Activated effector memory CD4-positive, alpha-beta T cell treated with anti-CD3 and anti-CD28 coated beads, Interleukin-2, amount 50 U/mL, for 16 hours (primary cell): ENCODE data around the gene PPEF1.

Experiments used
- DNase-seq: peaks from one replicate; pipeline ENCODE4 v3.0.0-alpha.2; 2020

PPEF1 gene, protein sequence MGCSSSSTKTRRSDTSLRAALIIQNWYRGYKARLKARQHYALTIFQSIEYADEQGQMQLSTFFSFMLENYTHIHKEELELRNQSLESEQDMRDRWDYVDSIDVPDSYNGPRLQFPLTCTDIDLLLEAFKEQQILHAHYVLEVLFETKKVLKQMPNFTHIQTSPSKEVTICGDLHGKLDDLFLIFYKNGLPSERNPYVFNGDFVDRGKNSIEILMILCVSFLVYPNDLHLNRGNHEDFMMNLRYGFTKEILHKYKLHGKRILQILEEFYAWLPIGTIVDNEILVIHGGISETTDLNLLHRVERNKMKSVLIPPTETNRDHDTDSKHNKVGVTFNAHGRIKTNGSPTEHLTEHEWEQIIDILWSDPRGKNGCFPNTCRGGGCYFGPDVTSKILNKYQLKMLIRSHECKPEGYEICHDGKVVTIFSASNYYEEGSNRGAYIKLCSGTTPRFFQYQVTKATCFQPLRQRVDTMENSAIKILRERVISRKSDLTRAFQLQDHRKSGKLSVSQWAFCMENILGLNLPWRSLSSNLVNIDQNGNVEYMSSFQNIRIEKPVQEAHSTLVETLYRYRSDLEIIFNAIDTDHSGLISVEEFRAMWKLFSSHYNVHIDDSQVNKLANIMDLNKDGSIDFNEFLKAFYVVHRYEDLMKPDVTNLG

DNA sequence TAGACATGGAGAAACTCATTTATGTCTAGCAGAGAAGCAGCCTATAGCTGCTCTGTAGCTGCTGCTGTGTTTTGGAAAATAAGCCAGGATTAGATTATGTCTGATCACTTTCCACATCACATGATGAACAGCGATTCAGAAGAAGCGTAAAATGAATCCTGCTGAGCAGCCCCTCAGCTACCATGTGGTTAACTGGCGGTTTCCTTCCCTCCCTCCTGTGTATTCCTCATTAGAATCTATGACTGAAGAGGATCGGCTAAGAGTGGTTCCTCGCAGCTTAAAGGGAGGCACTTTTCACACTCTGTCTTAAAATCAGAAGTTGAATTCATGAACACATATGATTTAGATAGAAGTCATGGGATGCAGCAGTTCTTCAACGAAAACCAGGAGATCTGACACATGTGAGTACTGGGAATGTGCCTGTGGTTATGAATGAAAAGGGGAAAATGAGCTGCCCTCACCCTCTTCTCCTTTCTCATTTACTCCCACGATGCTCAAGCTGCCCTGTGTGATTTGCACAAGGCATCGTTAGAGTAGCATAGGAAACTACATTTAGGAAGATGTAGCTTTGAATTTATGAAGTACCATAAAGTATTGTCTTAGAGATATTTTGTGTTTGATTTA lies at the start of gene PPEF1:
Gene PPEF1 (plus strand): TSS at position 220 of the 624 bp plus-strand sequence. CDS start 136 bp downstream, at position 356.
- no peak for DNase-seq

DNA sequence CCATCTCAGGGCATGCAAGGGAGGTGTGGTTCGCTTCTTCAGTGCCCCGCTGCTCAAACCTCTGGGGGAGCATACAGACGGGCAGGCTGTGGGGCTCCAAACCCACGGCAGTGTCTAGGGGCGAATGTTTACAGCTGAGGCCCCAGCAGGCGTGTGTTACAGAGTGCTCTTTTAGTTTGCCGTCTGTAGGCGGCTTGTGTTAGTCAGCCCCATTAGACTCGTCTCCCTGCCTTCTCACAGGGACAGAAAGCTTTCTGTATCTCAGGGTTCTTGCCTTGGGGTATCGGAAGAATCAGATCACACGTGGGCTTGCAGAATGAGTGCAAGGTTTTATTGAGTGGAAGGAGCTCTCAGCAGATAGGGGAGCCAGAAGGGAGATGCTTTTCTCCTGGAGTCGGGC lies 46.2 kb upstream of the PPEF1 start:
- no peak for DNase-seq

DNA sequence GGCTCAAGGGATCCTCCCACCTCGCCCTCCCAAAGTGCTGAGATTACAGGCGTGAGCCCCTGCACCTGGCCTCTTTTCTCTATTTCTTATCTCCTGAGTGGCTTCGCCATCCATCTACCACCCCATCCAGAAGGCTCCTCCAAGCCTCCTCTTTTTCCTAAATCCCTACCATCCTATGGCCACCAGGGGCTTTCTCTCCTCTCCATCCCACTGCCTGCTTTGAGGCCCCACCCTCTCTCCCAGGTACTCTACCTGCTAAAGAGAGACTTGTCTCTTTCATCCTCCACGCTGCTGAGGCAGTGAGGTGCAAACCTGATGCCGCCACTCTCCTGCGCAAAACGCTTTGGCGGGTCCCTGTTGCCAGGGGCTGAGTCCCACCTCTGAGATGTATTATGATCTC lies 42.5 kb upstream of the PPEF1 start:
- DNase-seq: no peak

DNA sequence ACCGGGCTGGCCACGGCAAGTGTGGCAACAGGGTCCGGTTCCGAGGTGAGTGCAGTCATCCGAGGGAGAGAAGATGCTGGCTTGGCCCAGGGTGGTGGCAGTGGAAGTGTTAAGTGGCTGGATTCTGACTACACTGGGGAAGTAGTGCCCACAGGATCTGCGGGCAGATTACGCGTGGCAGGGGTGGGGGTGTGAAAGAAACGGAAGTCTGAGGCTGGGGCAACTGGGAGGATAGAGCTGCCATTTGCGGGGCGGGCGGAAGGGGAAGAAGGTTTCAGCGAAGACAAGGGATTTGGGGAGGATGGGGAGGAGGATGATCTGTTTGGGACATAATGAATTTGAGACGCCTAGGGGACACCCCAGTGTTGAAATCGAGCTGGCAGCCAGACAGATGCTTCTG lies 40.8 kb upstream of the PPEF1 start:
- no peak for DNase-seq

DNA sequence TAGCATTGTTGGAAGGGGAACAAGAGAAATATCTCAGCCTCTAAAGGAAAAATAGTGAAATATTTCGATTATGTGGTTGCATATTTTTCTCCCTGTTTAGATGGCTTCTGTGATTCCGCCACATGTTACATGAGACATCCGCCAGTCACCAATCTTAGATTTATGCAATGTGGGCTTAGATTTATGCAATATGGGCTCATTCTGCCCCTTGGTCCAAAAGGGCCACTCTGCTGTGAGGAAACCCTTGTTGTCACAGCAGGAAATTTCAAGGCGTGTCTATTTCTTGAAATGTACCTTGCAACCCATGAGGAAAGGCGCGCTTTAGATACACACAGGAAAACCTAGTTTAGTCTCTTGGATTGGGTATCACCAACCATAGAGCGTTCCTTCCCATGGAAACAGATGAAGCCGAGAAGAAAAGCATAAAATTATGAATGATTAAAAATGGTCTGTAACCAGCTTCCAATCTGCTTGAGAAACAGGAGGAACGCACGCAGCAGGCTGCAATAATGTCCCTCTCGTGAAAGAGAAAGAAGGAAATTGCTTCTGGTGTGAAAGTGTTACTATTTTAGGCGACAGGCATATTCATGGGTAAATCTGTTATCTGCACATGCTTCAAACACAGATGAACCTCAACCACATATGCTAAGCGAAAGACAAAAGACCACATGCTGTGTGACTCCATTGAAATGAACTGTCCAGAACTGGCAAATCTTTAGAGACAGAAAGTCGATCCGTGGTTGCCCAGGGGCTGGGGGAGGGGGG lies 39.2 kb upstream of the PPEF1 start:
- no peak for DNase-seq

DNA sequence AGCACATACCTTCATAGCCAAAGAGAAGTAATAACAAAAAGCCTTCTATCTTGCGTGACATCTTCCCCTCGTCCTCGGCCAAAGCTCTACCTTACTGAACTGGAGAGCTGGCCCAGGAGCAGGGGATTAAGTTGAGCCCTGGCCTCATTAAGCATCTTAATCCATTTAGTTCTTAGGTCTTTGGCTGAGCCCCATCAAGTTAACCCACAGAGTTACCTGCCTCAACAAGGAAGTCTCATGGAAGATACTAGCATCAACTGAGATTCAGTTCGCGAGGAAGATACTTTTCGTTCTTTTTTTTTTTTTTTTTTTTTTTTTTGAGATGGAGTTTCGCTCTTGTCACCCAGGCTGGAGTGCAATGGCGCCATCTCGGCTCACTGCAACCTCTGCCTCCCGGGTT lies 35.4 kb upstream of the PPEF1 start, which contains the start of gene RS1:
Gene RS1 (minus strand): TSS at position 101 of the 400 bp plus-strand sequence. CDS start 40 bp downstream, at position 61.
- no peak for DNase-seq

DNA sequence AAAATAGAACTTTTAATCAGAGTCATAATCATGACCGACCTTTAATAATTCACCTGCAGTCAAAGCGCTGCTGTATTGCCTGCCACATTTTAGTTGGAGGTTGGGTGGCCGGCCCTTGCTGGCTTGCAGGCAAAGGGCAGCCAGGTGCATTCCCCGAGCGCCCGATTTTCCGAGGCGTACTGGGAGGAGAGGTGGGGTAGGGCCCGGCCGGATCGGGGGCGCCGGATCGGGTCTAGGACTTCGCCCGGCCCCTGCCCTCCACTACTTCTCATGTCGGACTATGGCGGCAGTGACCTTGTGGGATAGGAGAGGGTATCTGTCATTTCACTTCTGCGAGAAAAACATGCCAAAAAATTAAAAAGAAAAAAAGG lies 33.0 kb upstream of the PPEF1 start:
- peak; percentile 71 for DNase-seq

DNA sequence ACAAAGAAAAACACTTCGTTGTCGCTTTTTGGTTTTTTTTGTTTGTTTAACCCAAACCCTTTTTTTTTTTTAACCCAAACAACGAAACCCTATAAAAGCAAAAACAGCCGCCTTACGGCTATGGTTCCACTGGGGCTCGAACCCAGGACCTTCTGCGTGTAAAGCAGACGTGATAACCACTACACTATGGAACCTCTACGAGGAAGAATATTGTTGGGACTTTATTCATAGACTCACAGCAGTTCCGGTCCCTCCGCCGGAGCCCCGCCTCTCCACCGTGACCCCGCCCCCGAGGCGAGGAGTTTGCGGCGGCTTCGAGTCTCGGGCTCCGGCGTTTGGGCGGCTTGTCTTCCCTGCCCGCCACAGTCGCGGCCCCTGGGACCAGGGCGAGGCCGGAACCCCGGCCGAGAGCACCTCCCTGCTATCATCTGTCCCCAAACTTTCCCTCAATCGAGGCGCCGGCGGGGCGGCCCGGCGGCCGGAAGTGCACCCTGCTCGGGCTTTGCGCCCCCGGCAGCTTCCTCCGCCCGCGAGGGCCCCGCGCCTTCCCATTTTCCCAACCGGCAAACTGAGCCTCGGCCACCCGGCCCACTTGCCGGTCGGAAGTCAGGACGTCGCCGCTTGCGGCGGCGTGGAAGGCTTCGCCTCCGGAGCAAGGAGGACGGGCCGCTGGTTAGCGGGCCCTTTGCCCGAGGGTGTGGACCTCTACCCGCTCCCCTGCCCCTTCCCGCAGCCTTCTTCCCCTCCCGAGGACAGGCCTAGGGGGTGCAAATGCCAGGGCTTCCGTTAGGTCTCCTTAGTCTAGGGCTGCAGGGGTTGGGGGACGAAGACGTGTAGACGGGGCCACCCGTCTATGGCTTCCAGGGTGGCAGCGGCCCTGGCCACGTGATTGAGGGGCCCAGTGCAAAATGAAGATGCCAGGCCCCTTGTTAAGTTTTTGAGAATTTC lies 32.4 kb upstream of the PPEF1 start:
- peak; percentile 91 for DNase-seq

DNA sequence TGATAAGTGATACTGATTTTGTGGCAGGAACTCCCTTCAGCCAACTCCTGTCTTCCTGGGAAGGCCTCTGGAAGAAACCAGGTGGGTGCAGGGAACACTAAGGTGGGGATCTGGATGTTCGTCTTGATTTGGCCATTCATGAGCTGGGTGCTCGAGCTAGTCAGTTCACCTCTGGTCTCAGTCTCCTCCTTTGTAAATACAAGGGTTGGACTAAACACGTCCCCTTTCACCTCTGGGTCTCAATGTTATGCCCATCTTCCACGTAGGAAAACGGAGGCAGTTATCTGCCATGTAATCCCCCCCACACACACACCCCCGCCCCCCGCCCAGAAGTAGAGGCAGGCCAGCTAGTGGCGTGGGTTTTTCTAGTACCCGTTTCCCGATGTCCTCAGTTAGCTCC lies 31.4 kb upstream of the PPEF1 start:
- no peak for DNase-seq

DNA sequence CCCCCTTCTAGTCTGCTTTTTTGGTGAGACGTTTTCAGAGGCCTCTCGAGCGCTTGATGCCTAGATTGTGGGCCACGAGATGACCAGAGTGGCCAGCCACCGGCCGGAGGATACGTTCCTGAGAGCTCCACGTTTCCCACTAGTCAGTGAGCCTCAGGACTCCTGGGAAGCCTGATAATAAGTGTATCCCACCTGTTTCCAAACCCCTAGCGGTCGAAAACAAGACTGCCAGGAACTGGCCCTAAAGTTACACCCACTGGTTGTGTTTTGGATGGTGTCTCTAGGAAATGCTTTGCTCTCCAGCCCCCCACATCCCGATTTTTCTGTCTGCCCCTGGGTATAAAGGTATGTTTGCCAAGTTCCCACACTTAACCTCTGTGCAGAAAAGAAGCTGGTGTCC lies 31.0 kb upstream of the PPEF1 start:
- DNase-seq: no peak

DNA sequence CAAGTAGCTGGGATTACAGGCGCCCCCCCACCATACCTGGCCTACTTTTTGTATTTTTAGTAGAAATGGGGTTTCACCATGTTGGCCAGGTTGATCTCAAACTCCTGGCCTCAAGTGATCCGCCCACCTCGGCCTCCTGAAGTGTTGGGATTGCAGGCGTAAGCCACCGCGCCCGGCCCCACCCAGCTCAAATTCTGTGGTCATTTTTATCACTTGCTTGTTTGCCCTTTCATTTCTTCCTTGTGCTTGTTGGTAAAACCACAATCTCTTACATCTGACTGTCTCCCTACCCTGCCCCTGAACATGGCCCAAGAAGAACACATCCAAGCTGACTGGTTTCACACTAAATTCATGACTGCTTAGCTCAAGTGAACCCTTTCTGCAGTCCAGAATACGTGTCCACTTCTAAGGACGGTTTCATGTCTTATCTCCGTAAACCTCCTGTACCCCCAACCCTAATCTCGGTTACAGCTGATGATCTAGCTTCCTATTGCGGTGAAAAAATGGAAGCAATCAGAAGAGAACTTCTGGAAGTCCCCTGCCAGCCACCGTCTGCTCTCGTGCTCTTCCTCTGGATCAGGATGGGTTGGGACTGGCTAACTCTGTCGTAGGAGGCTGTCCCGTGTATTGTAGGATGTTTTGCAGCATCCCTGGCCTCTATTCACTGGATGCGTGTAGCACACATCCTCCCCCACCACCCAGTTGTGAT lies 30.1 kb upstream of the PPEF1 start:
- no peak for DNase-seq

DNA sequence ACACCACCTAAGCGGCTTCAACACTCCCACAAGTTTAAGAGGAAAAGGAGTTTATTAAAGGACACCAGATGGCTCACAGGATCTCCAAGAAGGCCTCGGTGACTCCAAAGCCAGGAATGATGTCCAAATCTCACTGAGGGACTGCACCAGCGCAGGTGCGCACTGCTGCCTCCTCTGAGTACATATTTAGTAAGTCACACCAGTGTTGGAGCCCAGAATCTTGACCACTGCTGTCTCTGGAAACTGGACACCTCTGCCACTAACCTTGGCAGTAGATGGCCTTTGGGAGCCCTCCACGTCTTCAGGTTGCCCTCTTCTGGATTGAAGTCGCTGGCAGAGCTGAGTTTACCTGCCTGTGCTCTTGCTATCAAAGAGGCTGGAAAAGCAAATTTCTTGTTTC lies 25.4 kb upstream of the PPEF1 start:
- DNase-seq: no peak

DNA sequence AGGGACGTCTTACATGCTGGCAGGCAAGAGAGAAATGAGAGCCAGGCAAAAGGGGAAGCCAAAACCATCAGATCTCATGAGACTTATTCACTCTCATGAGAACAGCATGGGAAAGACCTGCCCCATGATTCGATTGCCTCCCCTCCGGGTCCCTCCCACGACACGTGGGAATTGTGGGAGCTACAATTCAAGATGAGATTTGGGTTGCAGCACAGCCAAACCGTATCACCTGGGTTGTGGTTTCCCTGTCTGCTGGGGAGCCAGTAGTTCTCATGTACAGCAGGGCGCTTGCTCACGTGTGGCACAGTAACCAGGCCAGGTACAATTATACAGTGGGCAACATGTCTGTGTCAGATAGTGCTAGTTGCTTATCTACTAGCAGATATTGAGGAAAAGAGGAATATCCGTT lies 24.5 kb upstream of the PPEF1 start:
- no peak for DNase-seq

DNA sequence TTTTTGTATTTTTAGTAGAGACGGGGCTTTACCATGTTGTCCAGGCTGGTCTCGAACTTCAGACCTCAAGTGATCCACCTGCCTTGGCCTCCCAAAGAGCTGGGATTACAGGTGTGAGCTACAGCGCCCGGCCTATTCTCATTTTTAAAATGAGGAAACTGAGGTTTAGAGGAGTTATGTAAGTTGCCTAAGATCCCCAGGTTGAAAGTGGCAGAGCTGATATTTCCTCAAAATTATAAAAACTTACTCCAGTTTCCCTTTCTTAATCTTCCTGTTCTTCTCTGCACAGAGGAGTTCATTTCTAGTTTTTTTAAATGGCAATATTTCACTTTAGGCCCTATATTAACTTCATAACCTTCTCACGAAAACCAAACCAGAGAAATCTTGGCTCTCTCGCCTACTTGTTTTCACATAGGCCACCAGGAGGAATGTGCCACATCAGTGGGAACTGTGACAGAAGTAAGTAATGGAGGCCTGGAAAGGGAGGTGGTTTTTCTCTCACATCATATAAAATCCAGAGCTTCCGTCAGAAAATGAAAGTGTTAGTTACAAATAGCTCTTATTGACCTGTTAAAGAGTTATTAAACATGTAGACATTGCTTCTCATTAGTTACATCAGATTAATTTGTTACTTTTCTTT lies 19.5 kb upstream of the PPEF1 start:
- no peak for DNase-seq

DNA sequence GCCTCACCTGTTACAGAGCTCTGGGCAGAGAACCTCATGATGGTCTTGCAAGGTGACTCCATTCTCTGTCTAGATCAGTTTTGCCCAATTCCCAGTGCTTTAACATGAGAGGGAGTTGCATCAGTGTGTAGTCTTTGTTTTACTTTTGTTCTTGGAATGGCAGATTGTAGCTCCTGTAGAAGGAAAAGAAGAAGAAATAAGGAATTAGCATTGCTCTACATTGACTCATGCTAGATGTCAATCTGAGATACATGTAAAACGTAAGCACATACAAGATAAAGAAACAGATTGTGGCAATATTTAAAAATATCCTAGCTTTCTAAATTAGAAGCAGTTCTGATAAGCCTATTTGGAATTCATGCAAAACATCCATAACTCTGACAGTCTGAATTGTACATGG lies 16.0 kb upstream of the PPEF1 start:
- DNase-seq: no peak

DNA sequence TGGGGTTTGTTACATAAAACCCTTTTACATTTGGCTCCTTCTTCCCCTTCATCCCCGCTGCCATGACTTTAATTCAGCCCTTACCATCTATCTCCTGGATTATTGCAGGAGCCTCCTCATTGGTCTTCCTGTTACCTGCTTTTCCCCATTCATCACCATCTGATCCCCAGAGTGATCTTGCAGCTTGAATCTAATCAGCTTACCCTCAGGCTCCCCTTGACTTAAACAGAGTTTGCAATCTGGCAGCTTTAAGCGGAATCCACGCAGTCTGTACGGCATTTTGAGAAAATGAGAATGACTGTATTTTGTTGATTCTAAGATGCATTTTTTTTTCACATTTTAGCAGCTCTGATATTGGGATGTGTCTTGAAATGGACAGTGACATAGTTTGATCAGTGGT lies 14.9 kb upstream of the PPEF1 start:
- DNase-seq: no peak

DNA sequence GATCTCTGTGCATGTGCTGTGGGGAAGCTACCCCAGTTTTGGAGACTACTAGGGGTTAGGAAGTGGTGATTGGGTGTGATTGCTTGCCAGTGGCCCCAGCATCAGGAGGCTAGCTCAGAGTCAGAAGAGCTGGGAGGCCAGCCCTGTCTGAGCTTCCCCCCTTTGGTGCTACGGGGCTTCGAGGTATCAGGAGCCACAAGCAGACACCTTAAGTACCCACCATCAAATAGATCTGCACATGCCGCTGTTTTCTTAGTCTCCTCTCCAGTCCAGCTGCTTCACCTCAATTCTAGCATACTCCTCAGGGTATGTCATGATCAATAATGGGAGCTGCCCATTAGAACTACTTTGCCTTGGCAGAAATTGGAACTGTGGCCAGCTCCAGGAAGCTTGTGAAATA lies 10.8 kb upstream of the PPEF1 start:
- no peak for DNase-seq

DNA sequence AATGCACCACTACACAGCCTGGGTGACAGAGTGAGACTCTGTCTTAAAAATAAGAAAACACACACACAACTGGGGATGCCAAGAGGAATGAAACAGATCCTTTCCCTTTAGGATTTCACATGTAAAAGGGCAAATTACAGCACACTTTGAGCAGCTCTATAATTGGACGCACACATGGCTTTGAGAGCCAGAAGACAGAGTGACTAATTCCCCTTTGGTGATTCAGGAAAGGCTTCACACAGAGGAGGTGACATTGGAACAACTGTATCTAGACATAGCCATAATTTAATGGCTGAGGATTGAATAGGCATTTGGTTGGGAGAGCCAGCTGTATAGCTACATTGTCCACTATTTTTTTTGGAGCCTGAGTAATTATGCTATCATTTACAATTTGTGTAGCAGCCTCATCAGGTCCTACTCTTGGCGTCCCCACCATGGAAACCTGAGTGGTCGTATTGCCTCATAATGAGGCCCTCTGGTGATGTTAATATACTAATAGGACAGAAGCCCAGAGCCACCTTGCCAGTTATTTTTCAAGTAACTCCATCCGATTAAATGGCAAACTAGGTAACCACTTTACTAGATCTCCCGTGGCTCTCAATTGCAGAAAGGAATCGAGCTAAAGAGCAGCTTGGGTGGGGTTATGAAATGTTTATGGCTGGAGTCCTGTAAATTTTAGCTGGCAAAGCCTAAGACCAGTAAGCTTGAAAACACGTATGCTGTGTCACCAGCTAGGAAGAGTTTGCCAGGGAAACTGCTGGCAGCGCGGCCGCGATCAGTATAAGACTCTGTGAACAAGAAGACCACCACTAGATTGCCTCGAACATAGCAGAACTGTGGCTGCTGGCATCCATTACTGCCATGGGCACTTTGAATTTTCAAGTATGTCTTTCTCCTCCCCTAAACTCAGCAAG lies 8.5 kb upstream of the PPEF1 start:
- no peak for DNase-seq

DNA sequence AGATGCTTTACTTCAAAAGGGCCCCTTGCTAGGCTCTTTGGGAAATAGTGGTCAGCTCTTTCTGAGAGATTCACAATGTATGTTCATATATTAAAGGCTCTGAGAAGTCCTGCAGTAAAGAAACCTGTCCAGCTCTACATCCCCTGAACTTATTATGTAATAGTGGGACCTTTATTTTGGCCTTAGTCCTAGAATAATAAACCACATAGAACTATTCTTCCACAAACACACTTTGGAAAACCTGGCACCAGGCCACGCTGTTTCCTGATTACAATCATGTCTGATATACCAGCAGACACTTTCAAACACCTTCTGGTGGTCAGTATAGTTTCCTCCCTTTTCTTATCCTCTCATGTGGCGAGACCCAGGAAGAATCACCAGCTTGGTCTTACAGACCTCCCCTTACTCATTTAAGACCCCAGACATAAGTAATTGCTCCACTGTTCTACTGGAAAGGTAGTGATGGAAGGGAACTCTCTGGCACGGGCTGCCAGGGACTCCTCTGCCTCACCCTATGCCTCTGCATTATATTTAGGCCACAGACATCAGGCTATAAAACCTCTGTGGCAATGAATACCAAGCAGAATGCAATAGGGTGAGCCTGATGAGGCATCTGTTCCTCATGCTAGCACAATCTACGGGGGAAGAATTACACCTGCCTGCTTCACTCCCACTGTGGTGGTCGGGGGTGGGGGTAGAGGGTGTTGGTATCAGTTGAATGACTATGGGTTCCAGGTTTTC lies 5.7 kb upstream of the PPEF1 start:
- DNase-seq: no peak
